GM21447 (cell line): ENCODE results near the gene HORMAD2.

Experiments
- ATAC-seq: cut with Tn5 transposase; IDR thresholded peaks from one replicate; pipeline ENCODE4 v1.9.1; 2021; ENCODE audit not compliant: unreplicated experiment

Gene HORMAD2

GRCh38 chr22:30159561-30160353, 79.5 kb downstream of the HORMAD2 start:
- ATAC-seq: no peak

DNA sequence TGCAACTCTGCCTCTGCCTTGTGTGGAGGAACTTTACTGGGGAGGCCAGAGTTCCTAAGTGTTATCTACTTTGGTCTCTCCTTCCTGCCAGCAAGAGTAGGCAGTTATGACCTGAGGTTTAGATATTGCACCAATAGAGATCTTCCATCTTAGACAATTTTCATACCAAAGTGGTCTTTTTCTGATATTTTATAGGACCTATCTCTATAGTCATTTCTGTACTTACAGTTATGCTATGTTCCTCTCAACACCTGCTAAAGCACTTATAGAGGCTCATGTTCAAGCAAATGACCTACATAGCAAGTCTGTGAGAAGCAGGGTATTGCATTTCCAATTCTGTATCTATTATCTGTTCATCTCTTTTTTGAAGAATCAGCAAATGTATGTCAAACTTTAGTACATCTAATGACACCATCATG, 80.8 kb downstream of the HORMAD2 start:
- ATAC-seq: no peak

- ATAC-seq: no peak
Observed at GRCh38 chr22:30167296-30167695, 87.0 kb downstream of the HORMAD2 start.

- no peak for ATAC-seq
Observed at GRCh38 chr22:30167734-30168133, 87.5 kb downstream of the HORMAD2 start.

DNA sequence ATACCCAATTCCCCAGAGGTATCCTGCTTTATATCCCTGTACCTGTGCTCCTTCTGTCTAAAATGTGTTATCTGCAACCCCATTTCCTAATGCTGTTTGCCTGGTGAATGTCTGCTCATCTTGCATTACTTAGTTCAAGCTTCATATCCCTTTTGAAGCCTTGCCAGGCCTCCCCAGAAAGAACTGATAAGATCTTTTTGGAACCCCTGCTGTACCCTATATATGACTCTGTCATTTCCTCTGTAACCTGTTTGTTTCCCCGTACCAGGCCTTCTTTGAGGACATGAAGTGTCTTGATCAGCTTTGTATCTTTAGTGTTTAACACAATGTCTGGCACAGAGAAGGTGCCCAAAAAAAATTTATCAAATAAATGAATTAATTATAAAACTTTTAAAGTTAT, 88.7 kb downstream of the HORMAD2 start:
- ATAC-seq: no peak

- no peak for ATAC-seq
Observed at GRCh38 chr22:30170129-30170528, 89.9 kb downstream of the HORMAD2 start.

GRCh38 chr22:30171008-30171407, 90.7 kb downstream of the HORMAD2 start:
- ATAC-seq: no peak

GRCh38 chr22:30175690-30176288, 95.5 kb downstream of the HORMAD2 start:
- ATAC-seq: no peak

GRCh38 chr22:30176431-30176830, 96.2 kb downstream of the HORMAD2 start:
- ATAC-seq: no peak

DNA sequence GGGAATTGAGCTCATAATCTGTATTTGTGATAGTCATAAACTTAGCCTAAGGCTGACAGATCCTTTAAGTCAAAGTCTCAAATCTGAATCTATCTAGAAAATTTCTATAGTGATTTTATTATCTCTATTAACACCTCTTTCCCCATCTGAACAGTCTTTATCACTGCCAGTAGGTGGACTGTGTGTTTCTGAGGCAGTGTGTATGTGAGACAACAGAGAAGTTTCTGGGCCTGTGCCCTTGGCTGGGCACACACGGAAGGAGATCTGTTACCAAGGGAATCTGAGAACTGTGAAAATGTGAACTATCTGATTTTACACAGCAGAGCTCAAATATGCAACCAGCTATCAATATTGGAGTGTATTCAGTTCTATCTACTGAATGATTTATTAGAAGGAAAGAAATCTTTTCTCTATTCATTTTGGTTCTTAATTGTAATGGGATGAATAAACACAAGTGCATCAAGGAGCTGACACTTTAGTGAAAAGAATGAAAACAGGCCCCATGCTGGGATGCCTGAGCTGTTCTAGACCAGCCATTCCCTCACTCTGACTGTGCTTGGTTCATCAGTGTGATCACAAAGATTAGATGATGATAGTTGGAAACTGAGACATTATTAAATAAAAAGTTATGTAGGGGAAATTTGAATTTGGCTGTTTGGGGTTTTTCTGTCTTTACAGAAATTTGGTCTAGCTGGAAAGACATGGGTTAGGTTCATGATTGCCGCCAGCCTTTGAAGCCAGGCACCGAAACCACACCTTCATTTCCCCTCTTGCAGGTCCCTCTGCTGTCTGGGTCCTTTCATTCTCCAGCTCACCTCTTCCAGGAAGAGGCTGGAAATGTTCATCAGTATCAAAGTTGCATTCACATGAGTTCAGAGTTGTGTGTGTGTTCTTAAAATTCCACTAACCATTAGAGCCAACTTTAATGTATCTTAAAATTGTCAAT, 98.2 kb downstream of the HORMAD2 start:
- no peak for ATAC-seq

GRCh38 chr22:30180616-30181015, 100.4 kb downstream of the HORMAD2 start:
- ATAC-seq: no peak

DNA sequence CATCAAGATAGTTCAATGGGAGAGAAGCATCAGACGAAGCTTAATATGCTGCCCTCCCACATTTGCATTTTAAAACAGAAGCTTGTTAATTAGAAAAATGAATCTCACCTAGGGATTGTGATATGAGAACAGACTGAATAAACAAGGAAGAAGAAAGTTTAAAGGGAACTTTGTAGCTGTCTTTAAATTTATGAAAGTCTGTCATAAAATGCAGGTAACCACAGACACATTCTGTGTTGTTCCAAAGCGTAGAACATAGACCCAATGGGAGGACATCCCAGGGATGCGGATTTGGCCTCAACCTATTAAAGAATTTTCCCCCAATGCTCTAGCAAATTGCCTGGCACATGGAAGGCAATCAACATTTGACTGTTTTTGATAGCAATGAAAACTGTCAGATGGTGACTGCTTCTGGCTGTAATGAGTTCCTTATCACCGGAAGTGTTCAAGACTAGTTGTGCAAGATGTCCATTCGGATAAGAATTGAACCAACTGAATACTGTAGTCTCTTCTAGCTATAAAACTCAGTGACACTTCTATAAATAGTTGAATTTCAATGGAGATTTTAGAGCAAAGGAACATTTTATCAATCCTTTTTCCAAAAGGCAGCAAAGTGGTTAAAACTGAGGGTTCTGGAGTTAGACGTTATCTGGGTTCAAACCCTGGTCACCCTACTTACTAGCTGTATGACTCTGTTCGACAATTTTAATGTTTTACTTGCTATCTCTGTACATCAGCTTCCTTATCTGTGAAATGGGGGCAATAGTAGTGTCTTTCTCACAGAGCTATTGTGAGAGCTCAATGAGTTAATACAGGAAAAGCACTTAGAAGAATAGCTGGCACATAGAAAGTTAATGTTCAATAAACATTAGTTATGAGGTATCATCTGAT, 101.4 kb downstream of the HORMAD2 start:
- ATAC-seq: no peak

GRCh38 chr22:30182350-30182745, 102.1 kb downstream of the HORMAD2 start:
- ATAC-seq: no peak

GRCh38 chr22:30182815-30183214, 102.6 kb downstream of the HORMAD2 start:
- no peak for ATAC-seq

- ATAC-seq: no peak
Observed at GRCh38 chr22:30183271-30183670, 103.0 kb downstream of the HORMAD2 start.

DNA sequence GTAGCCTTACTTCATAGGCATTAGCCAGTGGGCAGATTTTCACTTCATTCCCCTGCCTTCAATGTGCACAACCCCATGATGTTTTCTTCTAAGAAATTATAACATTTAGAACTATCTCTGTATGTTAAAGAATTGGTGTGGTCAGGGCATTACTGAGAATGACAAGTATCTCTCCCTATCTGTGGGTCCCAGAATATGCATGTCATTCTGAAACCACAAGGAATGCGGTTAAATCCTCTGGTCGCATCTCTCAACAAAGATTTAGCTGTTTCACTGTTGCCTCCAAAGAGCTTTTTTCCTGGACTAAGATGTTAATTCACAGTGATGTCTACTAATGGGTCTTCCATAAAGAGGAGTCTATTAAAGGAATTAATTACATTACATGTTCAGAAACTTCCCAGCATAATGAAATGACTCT, 103.6 kb downstream of the HORMAD2 start:
- no peak for ATAC-seq

DNA sequence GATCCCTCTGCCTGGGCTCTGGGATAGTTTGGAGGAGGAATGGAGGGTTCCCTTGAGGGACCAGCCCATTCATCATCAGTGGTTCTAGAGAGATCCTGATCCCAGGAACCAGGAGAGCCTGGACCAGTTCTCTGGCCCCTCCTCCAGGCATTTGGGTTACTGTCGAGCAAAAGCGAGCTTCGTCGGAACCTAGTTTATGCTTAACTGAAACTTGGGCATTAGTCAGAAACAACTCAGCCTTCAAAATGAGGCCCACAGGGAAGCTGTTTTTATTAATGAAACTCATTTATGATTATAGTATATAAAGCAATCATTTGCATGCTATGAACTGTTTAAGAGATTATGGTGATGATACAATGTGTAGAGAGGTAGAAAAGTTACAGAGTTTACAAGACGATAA, 104.9 kb downstream of the HORMAD2 start:
- ATAC-seq: no peak

DNA sequence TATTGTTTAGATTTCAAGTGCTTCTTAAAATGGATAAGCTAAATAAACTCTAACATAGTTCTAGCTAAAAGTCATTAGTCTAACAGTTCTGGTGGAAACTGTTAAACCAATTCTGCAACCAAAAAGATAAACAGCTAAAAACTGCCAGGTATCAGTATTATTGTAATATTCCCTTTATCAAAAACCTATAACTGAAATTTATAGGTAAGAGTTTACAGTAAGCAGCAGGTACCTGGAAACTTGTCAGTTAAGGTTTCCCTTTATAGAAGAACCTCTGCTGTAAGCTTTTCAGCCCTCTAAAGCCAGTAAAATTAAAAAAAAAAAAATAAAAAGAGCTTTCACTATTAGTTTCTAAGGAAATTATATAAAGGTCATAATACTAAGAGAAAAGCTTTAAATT, 105.3 kb downstream of the HORMAD2 start:
- no peak for ATAC-seq

- ATAC-seq: no peak
Observed at GRCh38 chr22:30186041-30186440, 105.8 kb downstream of the HORMAD2 start.

DNA sequence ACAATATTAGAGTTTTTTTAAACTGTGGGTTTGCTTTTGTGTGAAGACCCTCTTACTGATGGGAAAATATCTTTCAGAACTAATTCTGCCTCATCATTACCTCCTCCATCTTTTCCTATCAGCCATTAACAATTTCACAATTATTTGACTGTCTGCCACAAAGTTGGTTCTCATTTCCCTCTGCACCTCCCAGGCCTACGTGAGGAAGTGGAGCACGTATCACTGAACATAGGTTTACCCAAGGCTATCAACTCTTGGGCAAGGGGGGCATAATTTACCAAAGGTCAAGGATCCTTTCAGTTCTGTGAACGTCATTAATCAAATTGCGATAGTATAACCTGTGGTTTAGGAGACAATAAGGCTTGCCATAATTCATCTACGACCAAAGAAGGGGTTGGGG, 106.2 kb downstream of the HORMAD2 start:
- ATAC-seq: no peak

DNA sequence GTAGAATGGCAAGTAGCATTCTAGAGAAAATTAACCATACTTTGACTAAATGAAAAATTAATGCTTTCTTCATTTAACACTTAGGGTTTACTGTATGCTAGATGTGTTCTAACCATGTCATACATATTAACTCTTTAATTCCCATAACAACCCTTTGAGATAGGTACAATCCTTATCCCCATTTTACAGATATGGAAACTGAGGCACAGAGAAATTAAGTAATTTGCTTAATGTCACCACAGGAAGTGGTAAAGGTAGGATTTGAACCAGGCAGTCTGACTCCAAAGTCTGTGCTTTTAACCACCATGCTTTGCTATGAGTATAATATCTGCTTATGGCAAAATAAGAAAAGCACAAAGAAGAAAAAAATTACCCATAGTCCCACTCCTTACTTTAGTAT, 106.8 kb downstream of the HORMAD2 start:
- no peak for ATAC-seq
